Measurements from ENCODE around the gene IRGQ.

IRGQ gene

DNA sequence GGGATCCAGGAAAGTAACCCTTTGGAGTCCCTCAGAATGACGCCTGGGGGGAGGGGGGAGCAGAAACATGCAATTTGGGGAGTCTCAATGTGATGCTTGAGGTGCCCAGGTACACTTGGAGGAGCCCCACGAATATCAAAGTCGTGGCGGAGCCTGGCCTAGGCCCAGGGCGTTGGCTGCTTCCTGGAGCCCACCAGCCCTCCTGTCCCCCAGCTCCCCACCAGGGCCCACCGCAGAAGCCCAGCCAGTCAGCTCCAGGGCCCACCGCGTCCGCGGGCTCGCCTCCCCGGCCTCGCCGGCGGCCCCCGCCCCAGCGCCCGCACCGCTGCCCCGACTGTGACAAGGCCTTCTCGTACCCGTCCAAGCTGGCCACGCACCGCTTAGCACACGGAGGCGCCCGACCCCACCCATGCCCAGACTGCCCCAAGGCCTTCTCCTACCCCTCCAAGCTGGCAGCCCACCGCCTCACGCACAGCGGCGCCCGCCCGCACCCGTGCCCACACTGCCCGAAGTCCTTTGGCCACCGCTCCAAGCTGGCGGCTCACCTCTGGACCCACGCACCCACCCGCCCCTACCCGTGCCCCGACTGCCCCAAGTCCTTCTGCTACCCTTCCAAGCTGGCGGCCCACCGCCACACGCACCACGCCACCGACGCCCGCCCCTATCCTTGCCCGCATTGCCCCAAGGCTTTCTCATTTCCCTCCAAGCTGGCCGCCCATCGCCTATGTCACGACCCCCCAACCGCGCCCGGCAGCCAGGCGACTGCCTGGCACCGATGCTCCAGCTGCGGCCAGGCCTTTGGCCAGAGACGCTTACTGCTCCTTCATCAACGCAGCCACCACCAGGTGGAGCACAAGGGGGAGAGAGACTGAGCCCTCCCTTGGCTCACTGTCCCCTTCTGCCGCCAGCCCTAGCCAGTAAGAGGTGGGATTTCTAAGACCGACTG is 60.8 kb downstream of the IRGQ start:
- peak; percentile 39 for DNase-seq

Measured in activated CD4-positive, CD25-positive, alpha-beta regulatory T cell treated with anti-CD3 and anti-CD28 coated beads, Interleukin-2, amount 50 U/mL, for 72 hours (primary cell).